Type B pancreatic cell (in vitro differentiated cells): ENCODE data around the gene OR2A5. TPM values are rescaled to one million over a fixed set of nuclear protein-coding genes. Genes with fewer than 3 reads are reported as not detected.

Experiments
- DNase-seq: peaks from one replicate; pipeline ENCODE4 v3.0.0; 2021; ENCODE audit warnings: mixed read lengths; ENCODE audit not compliant: unreplicated experiment; ENCODE audit errors: extremely low spot score
- H3K27ac Mint-ChIP-seq: 2 replicates; pipeline ENCODE4 v1.8.0; 2021; ENCODE audit warnings: mild to moderate bottlenecking, mixed read lengths
- H3K27me3 Mint-ChIP-seq: 2 replicates; pipeline ENCODE4 v1.8.0; 2021; ENCODE audit warnings: mixed read lengths
- H3K36me3 Mint-ChIP-seq: 2 replicates; pipeline ENCODE4 v1.8.0; 2021; ENCODE audit warnings: mixed read lengths
- H3K4me1 Mint-ChIP-seq: one replicate; pipeline ENCODE4 v1.8.0; 2021; ENCODE audit warnings: mixed read lengths; ENCODE audit not compliant: unreplicated experiment
- H3K4me3 Mint-ChIP-seq: 2 replicates; pipeline ENCODE4 v1.8.0; 2021; ENCODE audit warnings: mild to moderate bottlenecking, mixed read lengths
- H3K9me3 Mint-ChIP-seq: 2 replicates; pipeline ENCODE4 v1.8.0; 2021; ENCODE audit warnings: mixed read lengths
- total RNA-seq: library from RNA; stranded (reverse); gene quantifications from 2 replicates; pipeline ENCODE4 v1.2.1, GENCODE V29; 2021; ENCODE audit warnings: low replicate concordance
- TF ChIP-seq, protein P1 (sequence below): fragments of 200-600 bp; sonication (generic); conservative IDR thresholded peaks from 2 replicates; pipeline ENCODE4 v1.5.0; 2021; ENCODE audit warnings: antibody characterized with exemption, mild to moderate bottlenecking

The OR2A5 gene
- total RNA-seq, 1 donor from 2014 or later: not detected

DNA sequence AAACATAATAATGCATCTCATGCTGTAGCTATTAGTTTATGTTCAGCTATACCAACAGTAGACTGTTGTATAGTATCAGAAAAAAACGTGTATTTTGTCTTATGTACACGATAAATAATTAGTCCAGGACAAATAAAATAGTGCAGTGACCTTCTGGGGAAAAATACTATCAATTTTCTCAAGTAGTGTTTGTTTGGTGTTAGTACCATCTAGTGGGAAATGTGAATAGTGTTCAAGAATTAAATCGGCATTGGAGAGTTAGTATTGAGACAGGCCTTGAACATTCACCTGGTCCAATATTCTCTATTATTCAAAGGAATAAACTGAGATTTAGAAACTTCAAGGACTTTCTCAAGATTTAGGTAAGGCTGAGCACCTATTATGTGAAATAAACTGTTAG is 21.7 kb upstream of the OR2A5 start:
- no peak overlapping the region for H3K4me3 Mint-ChIP-seq
- H3K36me3 Mint-ChIP-seq: no peaks in the 10 kb centered on the region
- H3K4me1 Mint-ChIP-seq: no peaks in the 10 kb centered on the region
- no peaks in the 10 kb centered on the region for H3K9me3 Mint-ChIP-seq
- TF ChIP-seq, protein P1, sequence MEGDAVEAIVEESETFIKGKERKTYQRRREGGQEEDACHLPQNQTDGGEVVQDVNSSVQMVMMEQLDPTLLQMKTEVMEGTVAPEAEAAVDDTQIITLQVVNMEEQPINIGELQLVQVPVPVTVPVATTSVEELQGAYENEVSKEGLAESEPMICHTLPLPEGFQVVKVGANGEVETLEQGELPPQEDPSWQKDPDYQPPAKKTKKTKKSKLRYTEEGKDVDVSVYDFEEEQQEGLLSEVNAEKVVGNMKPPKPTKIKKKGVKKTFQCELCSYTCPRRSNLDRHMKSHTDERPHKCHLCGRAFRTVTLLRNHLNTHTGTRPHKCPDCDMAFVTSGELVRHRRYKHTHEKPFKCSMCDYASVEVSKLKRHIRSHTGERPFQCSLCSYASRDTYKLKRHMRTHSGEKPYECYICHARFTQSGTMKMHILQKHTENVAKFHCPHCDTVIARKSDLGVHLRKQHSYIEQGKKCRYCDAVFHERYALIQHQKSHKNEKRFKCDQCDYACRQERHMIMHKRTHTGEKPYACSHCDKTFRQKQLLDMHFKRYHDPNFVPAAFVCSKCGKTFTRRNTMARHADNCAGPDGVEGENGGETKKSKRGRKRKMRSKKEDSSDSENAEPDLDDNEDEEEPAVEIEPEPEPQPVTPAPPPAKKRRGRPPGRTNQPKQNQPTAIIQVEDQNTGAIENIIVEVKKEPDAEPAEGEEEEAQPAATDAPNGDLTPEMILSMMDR: peak; percentile 71
- DNase-seq: no peak
- H3K27ac Mint-ChIP-seq: no peak overlapping the region
- H3K27me3 Mint-ChIP-seq: no peaks in the 10 kb centered on the region

DNA sequence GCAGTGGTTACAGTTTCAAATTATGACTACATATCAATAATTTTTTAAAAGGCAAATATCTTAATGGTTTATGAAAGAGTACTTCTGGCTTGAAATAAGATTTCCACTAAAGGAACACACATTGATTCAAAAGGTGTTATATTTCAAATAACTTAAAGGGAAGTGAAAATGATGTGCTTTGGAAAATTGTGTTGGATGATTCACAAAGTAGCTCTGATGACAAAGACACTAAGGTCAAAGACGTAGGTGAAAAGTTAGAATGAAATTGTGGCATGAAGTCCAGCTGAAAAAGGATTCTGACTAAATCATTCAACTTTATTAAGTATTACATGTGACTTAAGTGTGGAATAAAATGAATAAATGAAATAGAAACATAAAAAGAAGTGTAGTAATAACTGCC is 20.8 kb upstream of the OR2A5 start:
- H3K36me3 Mint-ChIP-seq: no peaks in the 10 kb centered on the region

DNA sequence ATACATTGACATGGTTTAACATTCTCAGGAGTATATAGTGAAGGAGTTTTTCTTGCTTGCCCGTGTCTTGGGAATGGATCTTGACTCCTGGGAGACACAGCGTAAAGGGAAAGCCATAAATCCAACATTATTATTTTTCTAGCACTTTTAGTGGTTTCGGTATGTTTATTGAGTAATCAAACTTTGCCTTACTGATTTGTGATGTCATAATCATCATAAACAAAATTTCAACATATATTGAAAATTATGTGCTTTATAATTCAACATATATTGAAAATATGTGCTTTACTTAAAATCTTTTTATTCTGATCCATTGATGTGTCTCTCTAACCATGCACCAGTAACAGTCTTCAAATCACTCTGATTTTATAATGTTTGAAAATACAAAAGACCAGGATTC is 20.2 kb upstream of the OR2A5 start:
- TF ChIP-seq, protein P1: no peak

More for the DNA sequence above, 20.8 kb upstream of the OR2A5 start:
- no peak for DNase-seq
- no peak overlapping the region for H3K27ac Mint-ChIP-seq
- H3K9me3 Mint-ChIP-seq: no peaks in the 10 kb centered on the region
- H3K4me3 Mint-ChIP-seq: no peak overlapping the region
- H3K27me3 Mint-ChIP-seq: no peaks in the 10 kb centered on the region
- no peaks in the 10 kb centered on the region for H3K4me1 Mint-ChIP-seq
- TF ChIP-seq, protein P1: no peak

DNA sequence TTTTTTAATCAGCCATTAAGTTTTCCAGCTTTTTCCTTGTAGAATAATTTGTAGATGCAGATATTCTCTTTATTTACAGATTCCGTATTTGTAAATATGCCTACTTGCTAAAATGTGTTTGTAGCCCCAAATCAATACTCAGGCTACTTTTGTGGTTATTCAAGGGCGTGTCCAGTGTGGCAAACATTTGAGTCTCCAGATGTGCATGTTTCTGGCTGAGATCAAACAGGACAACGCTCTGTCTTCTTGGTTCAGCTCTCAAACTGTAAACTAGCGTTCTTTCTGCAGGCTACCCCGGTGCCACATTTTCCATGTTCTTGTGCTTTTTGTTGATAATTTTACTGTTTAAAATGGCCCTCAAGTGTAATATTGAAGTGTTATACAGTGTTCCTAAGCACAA is 16.2 kb upstream of the OR2A5 start:
- TF ChIP-seq, protein P1: no peak
- no peaks in the 10 kb centered on the region for H3K9me3 Mint-ChIP-seq
- H3K27me3 Mint-ChIP-seq: no peaks in the 10 kb centered on the region
- H3K27ac Mint-ChIP-seq: no peak overlapping the region
- no peak for DNase-seq
- H3K4me1 Mint-ChIP-seq: no peaks in the 10 kb centered on the region
- H3K36me3 Mint-ChIP-seq: no peaks in the 10 kb centered on the region
- H3K4me3 Mint-ChIP-seq: no peak overlapping the region

More for the DNA sequence above, 20.2 kb upstream of the OR2A5 start:
- no peak for DNase-seq
- no peaks in the 10 kb centered on the region for H3K9me3 Mint-ChIP-seq
- H3K4me1 Mint-ChIP-seq: no peaks in the 10 kb centered on the region
- no peak overlapping the region for H3K4me3 Mint-ChIP-seq
- no peaks in the 10 kb centered on the region for H3K27me3 Mint-ChIP-seq
- no peak overlapping the region for H3K27ac Mint-ChIP-seq
- no peaks in the 10 kb centered on the region for H3K36me3 Mint-ChIP-seq

DNA sequence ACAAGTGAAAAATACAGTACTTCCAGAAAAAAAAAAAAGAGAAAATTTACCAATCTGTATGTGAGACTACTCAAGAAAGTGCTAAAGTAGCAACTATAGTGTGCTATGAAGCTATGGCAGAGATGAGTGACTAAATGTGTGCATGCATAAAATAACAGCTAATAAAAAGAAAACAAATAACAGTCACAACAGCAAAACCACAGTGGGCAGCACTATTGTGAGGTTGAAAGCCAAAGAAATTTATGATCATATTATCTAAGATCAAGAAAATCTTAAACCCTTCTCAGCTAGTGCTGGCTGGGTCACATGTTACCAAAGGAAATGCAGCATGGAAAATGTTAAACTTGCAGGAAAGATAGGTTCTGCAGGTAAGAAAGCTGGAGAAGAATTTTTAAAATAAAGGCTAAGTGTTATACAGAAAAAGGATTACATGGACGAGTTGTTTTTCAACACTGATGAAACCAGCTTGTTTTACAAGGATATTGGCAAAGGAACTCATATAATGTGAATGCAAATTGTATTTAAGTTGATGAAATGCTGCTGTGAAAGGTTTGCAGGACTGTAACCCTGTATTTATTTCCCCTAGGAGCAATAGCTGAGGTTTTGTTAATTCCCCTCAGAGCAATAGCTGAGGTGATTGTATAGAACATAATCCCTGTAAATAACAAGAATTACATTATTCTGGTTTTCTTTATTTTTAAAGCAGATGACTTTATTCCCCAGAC is 15.6 kb upstream of the OR2A5 start:
- H3K27ac Mint-ChIP-seq: no peak overlapping the region
- TF ChIP-seq, protein P1: no peak
- H3K4me1 Mint-ChIP-seq: no peaks in the 10 kb centered on the region
- H3K36me3 Mint-ChIP-seq: no peaks in the 10 kb centered on the region
- H3K9me3 Mint-ChIP-seq: no peaks in the 10 kb centered on the region
- no peak overlapping the region for H3K4me3 Mint-ChIP-seq
- DNase-seq: no peak
- H3K27me3 Mint-ChIP-seq: no peaks in the 10 kb centered on the region
